ENCODE results near the gene MBD3L4.

Gene MBD3L4

DNA sequence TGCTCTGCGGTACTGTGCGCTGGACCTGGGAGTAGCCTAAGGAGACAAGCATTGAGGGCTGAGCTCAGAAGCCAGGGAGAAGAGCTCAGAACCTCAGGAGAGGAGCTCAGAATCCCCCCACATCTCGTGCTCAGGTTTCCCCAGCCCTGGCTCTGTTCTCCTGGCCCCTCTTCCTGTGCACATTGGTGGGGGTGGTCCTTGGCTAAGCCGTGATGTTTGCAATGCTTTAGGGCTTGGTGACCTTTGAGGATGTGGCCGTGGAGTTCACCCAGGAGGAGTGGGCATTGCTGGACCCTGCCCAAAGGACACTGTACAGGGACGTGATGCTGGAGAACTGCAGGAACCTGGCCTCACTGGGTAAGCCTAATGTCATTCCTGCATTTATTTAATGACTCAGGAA is 36.2 kb upstream of the MBD3L4 start:
- no peak for DNase-seq
- H2AFZ ChIP-seq (ENCODE audit: low read length), result no peak overlapping the region
- no peak overlapping the region for H3K4me3 ChIP-seq (ENCODE audit: low read length)
- H3K27ac ChIP-seq (ENCODE audit: low read length), result no peak overlapping the region
- no peaks in the 10 kb centered on the region for H3K27me3 ChIP-seq (replicated peaks; ENCODE audit: insufficient read depth, low read length)
- no peak overlapping the region for H3K4me2 ChIP-seq (ENCODE audit: low read depth, low read length)
- no peaks in the 10 kb centered on the region for H4K20me1 ChIP-seq (ENCODE audit: insufficient read depth, low read length)
- no peak overlapping the region for H3K9ac ChIP-seq (ENCODE audit: low read length)
- H3K9me2 ChIP-seq (replicated peaks; ENCODE audit: insufficient read depth, low read length), result no peaks in the 10 kb centered on the region
- TF ChIP-seq EZH2phosphoT487 (IDR thresholded peaks at IDR 0.05; ENCODE audit: low read length), result no peak
- TF ChIP-seq CTCF (IDR thresholded peaks at IDR 0.05; ENCODE audit: low read length), result no peak
- TF ChIP-seq EZH2 (optimal IDR thresholded peaks at IDR 0.05; ENCODE audit: low read depth, low read length), result no peak
- no peaks in the 10 kb centered on the region for H3F3A ChIP-seq (ENCODE audit: insufficient read depth, low read length)
- peaks cover 3% of the 10 kb centered on the region; the same call in 1 of the 2 replicates for H3K79me2 ChIP-seq (ENCODE audit: low read length)
- H3K36me3 ChIP-seq (replicated peaks; ENCODE audit: insufficient read depth, low read length), result peaks cover 74% of the 10 kb centered on the region
- H3K9me3 ChIP-seq (replicated peaks; ENCODE audit: insufficient read depth, low read length), result no peaks in the 10 kb centered on the region
- H3K4me1 ChIP-seq (ENCODE audit: low read length), result no peaks in the 10 kb centered on the region

GRCh38 chr19:7074705-7075282 is 34.8 kb upstream of the MBD3L4 start:
- Histone ChIP-seq H3K9me2 (replicated peaks; ENCODE audit: insufficient read depth, low read length) (no peaks in the 10 kb centered on the region), H3K9me3 (replicated peaks; ENCODE audit: insufficient read depth, low read length) (no peaks in the 10 kb centered on the region), H3K4me3 (ENCODE audit: low read length) (no peak overlapping the region), H3K27ac (ENCODE audit: low read length) (no peak overlapping the region), H2AFZ (ENCODE audit: low read length) (no peak overlapping the region), H3K9ac (ENCODE audit: low read length) (no peak overlapping the region), H4K20me1 (ENCODE audit: insufficient read depth, low read length) (no peaks in the 10 kb centered on the region), H3K27me3 (replicated peaks; ENCODE audit: insufficient read depth, low read length) (no peaks in the 10 kb centered on the region), H3K36me3 (replicated peaks; ENCODE audit: insufficient read depth, low read length) (peaks cover 62% of the 10 kb centered on the region), H3K4me1 (ENCODE audit: low read length) (peaks cover 4% of the 10 kb centered on the region; the same call in 1 of the 2 replicates), H3K4me2 (ENCODE audit: low read depth, low read length) (no peak overlapping the region), H3F3A (ENCODE audit: insufficient read depth, low read length) (0 out of 2 replicates have a peak, but pooled peaks cover 4% of the 10 kb centered on the region), H3K79me2 (ENCODE audit: low read length) (peaks cover 17% of the 10 kb centered on the region)
- TF ChIP-seq CTCF (IDR thresholded peaks at IDR 0.05; ENCODE audit: low read length), result no peak
- TF ChIP-seq EZH2phosphoT487 (IDR thresholded peaks at IDR 0.05; ENCODE audit: low read length), result no peak
- TF ChIP-seq EZH2 (optimal IDR thresholded peaks at IDR 0.05; ENCODE audit: low read depth, low read length), result no peak
- DNase-seq, result no peak

GRCh38 chr19:7072541-7072940 is 32.6 kb upstream of the MBD3L4 start:
- peaks cover 20% of the 10 kb centered on the region for H3K79me2 ChIP-seq (ENCODE audit: low read length)
- H3K9me3 ChIP-seq (replicated peaks; ENCODE audit: insufficient read depth, low read length), result no peaks in the 10 kb centered on the region
- DNase-seq, result no peak
- H3K9me2 ChIP-seq (replicated peaks; ENCODE audit: insufficient read depth, low read length), result no peaks in the 10 kb centered on the region
- H3F3A ChIP-seq (ENCODE audit: insufficient read depth, low read length), result 0 out of 2 replicates have a peak, but pooled peaks cover 6% of the 10 kb centered on the region
- H3K9ac ChIP-seq (ENCODE audit: low read length), result no peak overlapping the region
- H2AFZ ChIP-seq (ENCODE audit: low read length), result no peak overlapping the region
- H3K27me3 ChIP-seq (replicated peaks; ENCODE audit: insufficient read depth, low read length), result no peaks in the 10 kb centered on the region
- no peak overlapping the region for H3K4me2 ChIP-seq (ENCODE audit: low read depth, low read length)
- H3K36me3 ChIP-seq (replicated peaks; ENCODE audit: insufficient read depth, low read length), result peaks cover 42% of the 10 kb centered on the region
- no peak overlapping the region for H3K27ac ChIP-seq (ENCODE audit: low read length)
- no peaks in the 10 kb centered on the region for H4K20me1 ChIP-seq (ENCODE audit: insufficient read depth, low read length)
- H3K4me1 ChIP-seq (ENCODE audit: low read length), result peaks cover 4% of the 10 kb centered on the region; the same call in 1 of the 2 replicates
- TF ChIP-seq EZH2 (optimal IDR thresholded peaks at IDR 0.05; ENCODE audit: low read depth, low read length) (no peak), CTCF (IDR thresholded peaks at IDR 0.05; ENCODE audit: low read length) (no peak), EZH2phosphoT487 (IDR thresholded peaks at IDR 0.05; ENCODE audit: low read length) (no peak)
- H3K4me3 ChIP-seq (ENCODE audit: low read length), result no peak overlapping the region

Measured in MM.1S (cell line).